CD4-positive, alpha-beta T cell treated with Interleukin-6 for 4 hours (primary cell): ENCODE results near the gene FCAMR.
A peak's percentile ranks its signal among the peaks of the same experiment; 100 is the strongest.

ENCODE experiments used
- DNase-seq: peaks from one replicate; pipeline ENCODE4 v3.0.0-alpha.2; 2020; ENCODE audit warnings: mixed read lengths

Gene FCAMR

DNA sequence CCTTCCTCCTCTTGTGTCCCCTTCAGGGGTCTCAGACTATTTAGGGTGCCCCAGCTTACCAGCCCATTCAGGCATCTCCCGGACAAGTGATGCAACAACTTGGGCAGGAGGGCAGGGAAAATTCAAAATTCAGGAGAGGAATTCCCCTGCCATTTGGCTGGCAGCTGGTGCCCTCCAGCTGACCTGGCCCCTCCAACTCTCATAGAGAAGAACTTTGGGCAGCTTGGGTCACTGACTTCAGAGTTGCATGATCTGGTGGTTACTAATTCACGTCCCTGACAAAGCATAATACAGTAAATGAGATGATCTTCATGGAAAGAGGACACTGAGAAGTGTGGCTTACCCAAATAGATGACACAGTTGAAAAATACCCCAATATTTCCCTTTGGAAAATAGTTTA lies at the start of gene FCAMR:
FCAMR (minus strand) TSS at position 15 of the 400 bp plus-strand sequence. CDS start 335 bp downstream, outside the sequence.
- DNase-seq = no peak

DNA sequence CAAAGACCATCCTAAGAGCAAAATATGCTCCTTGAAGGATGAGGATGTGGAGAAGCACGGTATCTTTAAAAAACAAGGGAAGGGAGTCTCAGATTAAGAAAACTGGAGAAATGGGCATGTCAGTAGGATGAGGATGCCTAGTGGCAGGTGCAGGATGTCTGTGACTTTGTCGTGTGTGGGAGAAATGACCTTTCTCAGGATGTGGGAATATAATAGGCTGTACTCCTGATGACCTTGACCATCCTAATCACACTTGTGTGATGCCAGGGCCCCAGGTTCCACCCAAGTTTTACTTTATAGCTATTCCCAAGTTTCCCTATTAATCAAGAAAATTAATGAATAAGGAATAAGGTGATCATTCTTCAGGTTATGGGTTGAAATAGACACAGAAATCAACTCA lies 49.4 kb upstream of the FCAMR start:
- DNase-seq = no peak

- no peak for DNase-seq
Measured at GRCh38 chr1:207019161-207019560, 48.9 kb upstream of the FCAMR start.

DNA sequence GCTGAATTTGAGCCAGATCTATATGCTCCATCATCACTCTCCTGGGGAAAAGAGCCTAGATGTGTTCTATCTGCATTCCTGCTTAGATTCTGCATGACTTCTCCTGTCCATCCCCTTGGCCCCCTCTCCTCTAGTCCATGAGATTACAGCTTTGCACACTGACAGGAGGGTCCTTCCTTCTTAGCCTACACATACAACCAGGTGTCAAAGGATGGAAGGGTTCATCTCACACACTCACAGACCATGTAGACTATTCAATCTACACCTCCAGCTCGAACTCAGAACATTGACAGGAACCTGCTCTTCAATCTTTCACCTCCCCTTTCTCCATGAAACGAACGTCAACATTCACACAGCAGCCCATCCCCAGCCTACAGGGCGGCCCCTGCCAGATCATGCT lies 48.4 kb upstream of the FCAMR start:
- DNase-seq = no peak

DNA sequence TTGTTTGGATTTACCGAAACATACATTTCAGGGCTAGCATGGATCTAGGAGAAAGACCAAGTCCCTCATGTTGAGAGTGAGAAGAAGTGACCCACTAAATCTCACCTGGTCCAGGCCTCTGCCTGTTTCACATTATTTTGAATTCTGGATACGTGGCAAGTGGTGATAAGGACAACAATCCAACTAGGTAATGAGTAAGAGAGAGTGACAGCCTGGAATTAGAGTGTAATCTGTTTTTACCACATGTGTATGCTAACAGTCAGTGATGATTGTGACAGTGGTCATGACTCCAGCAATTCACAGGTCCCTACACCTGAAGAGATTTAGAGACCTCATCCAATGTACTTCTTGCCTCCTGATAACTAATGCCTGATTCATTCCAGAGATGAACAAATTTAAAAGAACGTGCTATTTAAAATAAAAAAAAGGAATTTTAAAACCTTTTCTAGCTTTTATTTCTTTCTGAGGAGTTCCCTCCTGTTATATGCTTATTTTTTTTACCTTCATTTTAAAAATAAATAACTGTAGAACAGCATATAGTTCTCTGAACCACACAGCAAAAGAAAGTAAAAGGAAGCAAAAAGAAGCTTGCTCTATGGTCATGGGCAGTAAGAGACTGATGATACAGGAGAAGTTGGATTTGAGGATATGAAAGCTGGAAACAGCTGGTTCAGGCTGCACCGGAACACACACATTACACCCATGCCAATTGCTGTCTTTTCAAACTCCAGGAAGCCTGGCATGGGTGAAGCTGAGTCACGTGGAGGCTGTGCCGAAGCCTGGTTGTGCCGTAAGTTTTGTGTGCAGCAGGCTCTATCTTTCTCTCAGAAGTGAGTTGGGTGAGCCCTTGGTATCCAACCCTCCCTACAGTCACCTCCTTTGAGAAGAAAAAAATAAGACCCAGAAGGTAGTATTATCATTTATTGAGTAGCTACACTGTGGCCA lies 47.6 kb upstream of the FCAMR start:
- no peak for DNase-seq

- no peak for DNase-seq
Measured at GRCh38 chr1:207015791-207016190, 45.5 kb upstream of the FCAMR start.

DNA sequence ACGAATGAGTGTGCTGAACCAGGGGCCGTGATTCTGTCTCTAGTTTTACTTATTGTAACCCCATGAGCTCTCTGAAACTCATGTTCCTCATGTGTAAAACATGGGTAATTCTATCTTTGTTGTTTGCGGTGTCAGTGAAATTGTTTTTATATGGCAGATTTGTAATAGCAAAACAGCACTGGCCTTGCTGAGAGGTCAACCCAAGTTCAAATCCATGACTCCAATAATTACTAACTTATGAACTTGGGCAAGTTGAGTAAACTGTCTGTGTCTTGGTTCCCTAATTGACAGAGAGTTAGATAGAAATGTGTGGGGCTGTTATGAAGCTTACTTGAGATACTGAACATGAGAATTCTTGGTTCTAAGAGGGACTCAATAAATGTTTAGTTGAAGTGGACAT lies 44.5 kb upstream of the FCAMR start:
- DNase-seq = no peak

GRCh38 chr1:207013321-207014085 lies 43.2 kb upstream of the FCAMR start:
- no peak for DNase-seq

DNA sequence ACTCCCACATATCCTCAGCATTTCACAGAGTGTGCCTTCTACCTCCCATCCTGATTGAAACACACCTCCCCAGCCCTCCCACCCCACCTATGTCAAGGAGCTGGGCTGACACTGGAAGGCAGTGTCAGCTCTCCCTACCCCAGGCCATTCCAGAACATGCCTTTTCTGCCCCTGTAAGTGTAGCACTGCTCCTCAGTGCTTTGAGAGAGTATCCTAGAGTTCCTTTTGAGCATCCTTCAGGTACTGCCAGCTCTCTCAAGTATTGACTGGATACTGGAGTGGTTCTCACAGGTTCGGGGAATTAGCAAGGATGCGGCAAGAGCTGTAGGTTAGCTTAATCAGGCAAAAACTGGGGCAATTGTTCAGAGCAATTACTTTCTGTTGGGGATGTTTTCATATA lies 40.5 kb upstream of the FCAMR start:
- no peak for DNase-seq

DNA sequence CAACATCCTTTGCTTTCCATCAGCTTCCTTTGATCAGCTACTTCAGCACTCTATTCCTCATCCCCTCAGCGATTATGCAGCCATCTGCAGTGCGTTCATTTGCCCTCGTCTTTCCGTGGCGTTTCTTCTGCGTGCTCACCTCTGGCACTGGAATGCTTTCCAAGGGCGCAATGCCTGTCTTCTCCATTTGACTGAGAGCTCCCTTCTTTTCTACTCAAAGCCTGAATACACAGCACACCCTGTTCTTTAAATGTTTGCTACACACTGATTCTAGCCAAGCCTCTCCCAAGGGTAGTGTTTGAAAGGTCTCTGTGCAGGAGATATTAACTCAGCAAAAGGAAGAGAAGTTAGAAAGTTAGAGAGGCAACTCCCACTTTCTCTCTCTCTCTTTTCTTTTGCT lies 39.7 kb upstream of the FCAMR start:
- no peak for DNase-seq

DNA sequence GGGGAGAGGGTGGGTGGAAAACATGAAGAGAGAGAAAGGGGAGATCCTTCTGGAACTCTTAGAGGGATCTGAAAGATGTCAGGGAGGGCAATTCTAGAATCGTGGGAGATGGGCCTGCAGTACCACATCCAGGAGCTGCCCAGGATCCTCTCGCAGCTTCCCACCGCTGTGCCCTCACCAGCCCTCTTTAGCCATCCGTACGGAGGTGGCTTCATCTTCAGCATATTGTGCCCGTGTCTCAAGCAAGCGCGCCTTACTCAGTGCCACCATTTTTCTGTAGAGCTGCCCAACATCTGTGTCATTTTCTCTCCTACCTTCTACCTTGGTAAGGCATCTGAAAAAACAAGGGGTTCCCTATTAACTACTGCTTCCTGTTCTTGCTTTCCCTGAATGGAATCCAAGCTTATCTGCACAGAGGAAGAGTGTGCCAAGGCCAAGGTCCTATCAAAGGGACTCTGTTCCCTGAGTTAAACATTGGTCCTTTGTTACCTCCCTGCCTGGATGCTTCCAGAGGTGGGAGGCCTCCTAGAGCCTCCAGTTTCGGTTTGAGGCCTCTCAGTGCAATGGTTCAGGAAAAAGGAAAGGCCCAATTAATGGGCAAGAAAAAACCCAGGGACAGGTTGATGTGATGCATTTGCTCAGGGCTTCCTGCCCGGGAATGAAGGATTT lies 39.1 kb upstream of the FCAMR start:
- no peak for DNase-seq

DNA sequence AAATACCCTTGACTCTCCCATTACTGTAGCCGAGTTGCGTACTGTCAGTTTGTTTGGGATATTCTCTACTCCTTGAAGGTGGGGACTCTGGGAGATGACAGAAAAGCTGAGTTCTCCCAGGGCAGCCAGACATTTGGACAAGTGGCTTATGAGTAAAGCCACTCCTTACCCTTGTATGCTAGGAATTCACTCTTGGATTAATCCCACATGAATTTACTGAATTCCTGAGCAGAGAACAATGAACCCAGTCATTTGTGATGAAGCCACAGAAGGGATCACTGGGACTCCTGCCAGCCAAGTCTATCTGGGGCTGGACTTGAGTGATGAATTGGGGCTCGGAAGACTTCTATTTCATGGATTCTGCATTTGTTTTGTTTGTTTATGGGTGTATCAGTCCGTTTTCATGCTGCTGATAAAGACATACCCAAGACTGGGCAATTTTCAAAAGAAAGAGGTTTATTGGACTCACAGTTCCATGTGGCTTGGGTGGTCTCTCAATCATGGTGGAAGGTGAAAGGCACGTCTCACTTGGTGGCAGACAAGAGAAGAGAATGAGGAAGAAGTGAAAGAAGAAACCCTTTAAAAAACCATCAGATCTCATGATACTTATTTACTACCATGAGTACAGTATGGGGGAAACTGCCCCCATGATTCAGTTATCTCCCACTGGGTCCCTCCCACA lies 37.2 kb upstream of the FCAMR start:
- no peak for DNase-seq

DNA sequence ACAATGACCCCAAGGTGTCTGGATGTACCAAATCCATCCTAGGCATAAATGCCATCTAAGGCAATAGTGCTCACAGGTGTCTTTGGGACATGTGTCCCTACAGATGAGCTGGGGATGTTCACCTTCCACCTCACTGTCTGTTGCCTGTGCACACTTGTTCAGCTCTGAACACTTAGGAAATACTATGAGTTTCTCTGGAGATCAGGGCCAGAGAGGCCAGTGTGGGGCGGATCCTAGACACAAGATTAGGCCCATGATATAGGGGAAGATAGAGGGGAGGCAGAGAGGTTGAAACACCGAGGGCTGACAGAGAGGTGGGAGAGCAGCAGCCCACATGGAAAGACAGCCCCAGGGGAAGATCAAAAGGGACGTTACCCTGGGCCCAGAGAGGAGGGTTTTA lies 36.7 kb upstream of the FCAMR start:
- no peak for DNase-seq

DNA sequence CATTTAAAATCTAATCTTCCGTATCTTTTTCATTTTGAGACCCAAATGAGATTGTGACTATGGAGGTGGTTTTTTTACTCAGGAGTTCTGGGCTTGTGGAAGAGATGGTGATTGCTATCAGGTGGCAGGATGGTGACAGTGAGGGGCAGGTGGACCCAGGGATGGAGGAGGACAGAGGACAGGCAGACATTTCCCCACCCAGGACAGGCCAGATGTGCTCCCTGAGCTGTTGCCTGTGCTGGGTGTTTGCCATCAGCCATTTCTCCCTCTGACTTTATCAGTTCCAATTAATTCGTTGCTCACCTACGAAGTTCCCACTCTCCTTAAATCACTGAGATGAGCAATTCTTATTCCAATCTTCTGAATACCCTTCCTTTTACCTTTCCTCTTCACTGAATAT lies 35.8 kb upstream of the FCAMR start:
- DNase-seq = no peak

GRCh38 chr1:207004931-207005830 lies 34.9 kb upstream of the FCAMR start:
- peak; percentile 50 for DNase-seq

GRCh38 chr1:207003210-207003609 lies 33.0 kb upstream of the FCAMR start:
- DNase-seq = no peak

DNA sequence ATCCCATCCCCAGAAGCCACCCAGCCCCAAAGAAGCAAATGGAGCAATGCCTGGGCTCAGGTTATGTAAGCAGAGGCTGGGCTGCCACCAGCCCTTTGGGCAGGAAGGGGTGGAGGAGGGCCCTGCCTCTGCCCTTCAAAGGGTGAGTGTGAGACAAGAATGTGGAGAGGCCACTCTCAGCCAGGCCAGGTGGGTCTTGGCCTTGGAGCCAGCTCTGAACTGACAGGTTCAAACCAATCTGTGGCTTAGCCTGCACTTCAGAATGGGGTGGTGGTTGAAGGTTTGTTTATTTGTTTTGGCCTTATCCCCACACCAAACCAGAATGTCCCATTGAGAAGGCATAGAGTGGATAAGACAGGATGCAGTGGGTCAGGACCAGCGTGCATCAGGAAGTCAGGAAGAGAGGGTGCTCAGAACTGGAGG lies 32.5 kb upstream of the FCAMR start:
- no peak for DNase-seq

- DNase-seq = no peak
Measured at GRCh38 chr1:207001492-207002245, 31.4 kb upstream of the FCAMR start.

DNA sequence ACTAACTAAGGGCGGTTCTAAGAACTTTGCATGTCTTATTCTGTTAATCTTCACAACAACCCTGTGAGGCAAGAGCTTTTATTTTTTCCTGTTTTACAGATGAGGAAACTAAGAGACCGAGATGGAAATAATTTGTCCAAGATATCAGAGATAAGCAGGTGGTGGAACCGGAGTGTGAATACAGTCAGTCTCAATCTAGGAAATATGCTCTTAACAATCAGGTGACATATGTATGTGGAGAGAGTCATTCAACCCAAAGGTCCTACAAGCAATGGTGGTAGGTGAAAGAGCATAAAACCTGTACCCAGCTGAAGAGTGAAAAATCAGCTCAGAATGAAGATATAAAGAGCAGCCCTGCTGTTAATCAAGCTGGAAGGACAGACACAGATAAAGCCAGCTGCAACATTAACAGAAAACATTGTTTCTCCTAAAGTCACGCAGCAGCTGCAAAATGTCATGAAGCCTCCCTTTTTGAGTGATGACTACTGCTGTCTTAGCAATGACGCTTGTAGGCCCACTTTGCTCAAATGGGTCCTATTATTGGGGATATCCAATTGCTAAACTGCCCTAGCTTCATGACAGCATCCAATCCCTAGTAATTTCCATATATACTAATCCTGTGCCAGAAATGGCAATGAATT lies 30.5 kb upstream of the FCAMR start:
- no peak for DNase-seq

GRCh38 chr1:206998816-206999215 lies 28.6 kb upstream of the FCAMR start:
- no peak for DNase-seq
